HG03066 (cell line): ENCODE results near the gene GRB14.
A peak's percentile ranks its signal among the peaks of the same experiment; 100 is the strongest.

Experiments
- ATAC-seq: cut with Tn5 transposase; IDR thresholded peaks from one replicate; pipeline ENCODE4 v1.9.1; 2021; ENCODE audit warnings: low read depth; ENCODE audit not compliant: unreplicated experiment

Gene GRB14

GRCh38 chr2:164617466-164617865 is 3.8 kb downstream of the GRB14 start:
- ATAC-seq: no peak

GRCh38 chr2:164613321-164613982 is 7.8 kb downstream of the GRB14 start:
- no peak for ATAC-seq

- no peak for ATAC-seq
Measured at GRCh38 chr2:164609790-164610189, 11.5 kb downstream of the GRB14 start.

- no peak for ATAC-seq
Measured at GRCh38 chr2:164606557-164606956, 14.7 kb downstream of the GRB14 start.

- no peak for ATAC-seq
Measured at GRCh38 chr2:164605295-164605694, 16.0 kb downstream of the GRB14 start.

GRCh38 chr2:164600763-164601162 is 20.5 kb downstream of the GRB14 start:
- ATAC-seq: no peak

- ATAC-seq: peak; percentile 99
Measured at GRCh38 chr2:164599954-164600589, 21.2 kb downstream of the GRB14 start.

- ATAC-seq: no peak
Measured at GRCh38 chr2:164597983-164598382, 23.3 kb downstream of the GRB14 start.

- no peak for ATAC-seq
Measured at GRCh38 chr2:164595031-164595430, 26.3 kb downstream of the GRB14 start.

GRCh38 chr2:164593959-164594358 is 27.3 kb downstream of the GRB14 start:
- no peak for ATAC-seq

- no peak for ATAC-seq
Measured at GRCh38 chr2:164593541-164593940, 27.7 kb downstream of the GRB14 start.

- ATAC-seq: no peak
Measured at GRCh38 chr2:164589522-164589921, 31.8 kb downstream of the GRB14 start.

GRCh38 chr2:164581050-164581449 is 40.2 kb downstream of the GRB14 start:
- no peak for ATAC-seq

- ATAC-seq: no peak
Measured at GRCh38 chr2:164574931-164575330, 46.4 kb downstream of the GRB14 start.

GRCh38 chr2:164570475-164570874 is 50.8 kb downstream of the GRB14 start:
- ATAC-seq: no peak

GRCh38 chr2:164569378-164569777 is 51.9 kb downstream of the GRB14 start:
- no peak for ATAC-seq

- no peak for ATAC-seq
Measured at GRCh38 chr2:164568317-164568716, 53.0 kb downstream of the GRB14 start.

- ATAC-seq: no peak
Measured at GRCh38 chr2:164567335-164567989, 53.8 kb downstream of the GRB14 start.

GRCh38 chr2:164565359-164565758 is 55.9 kb downstream of the GRB14 start:
- no peak for ATAC-seq

- ATAC-seq: no peak
Measured at GRCh38 chr2:164562666-164563065, 58.6 kb downstream of the GRB14 start.

- ATAC-seq: no peak
Measured at GRCh38 chr2:164561991-164562390, 59.3 kb downstream of the GRB14 start.

- ATAC-seq: no peak
Measured at GRCh38 chr2:164561416-164561815, 59.9 kb downstream of the GRB14 start.
